HG03354 (cell line): ENCODE data around the gene SLC25A26.
"Not testable (repeated sequence)": the region's sequence is repeated elsewhere in the genome, so short reads cannot be mapped to it uniquely, and the experiment has no call there.

ENCODE experiments used
- ATAC-seq: cut with Tn5 transposase; IDR thresholded peaks from one replicate; pipeline ENCODE4 v1.9.1; 2021; ENCODE audit warnings: mild to moderate bottlenecking; ENCODE audit not compliant: unreplicated experiment, poor library complexity, severe bottlenecking

The SLC25A26 gene

DNA sequence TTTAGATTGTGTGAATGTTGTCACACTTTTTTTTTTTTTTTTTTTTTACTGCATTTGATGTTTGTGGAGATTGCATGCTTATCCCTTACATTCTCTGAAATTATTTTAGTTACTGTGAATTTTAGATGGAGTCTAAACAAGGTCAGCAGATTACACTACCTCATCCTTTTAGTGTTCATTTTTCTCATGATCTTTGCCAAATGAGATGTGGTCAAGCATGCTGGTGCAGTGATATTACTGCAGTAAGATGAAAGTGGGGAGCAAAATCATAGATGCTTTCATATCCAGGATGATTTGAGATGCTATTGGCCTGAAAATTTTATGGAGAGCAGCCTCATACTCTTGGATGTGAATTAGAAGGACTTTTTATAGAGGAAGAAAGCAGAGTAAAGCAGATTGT lies 45.8 kb downstream of the SLC25A26 start:
- ATAC-seq, result no peak

- peak; percentile 64 for ATAC-seq
These were observed 46.2 kb downstream of the SLC25A26 start for GRCh38 chr3:66267031-66267430.

DNA sequence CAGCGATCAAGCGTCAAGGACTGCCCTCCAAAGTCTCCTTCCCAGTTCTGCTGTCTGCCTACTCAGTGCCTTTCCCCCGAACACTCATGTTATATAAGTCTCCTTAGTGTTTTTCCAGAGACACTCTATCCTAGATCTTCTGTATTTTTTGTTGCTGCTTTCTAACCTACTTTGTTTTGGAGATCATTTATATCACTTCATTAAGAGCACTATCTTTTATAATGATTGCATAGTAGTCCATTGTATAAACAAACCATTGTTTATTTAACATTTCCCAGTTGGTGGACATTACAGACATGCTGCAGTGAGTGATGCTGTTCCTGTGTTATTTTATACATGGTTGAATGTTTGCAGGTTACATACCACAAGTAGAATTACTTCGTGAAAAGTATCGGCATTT lies 47.1 kb downstream of the SLC25A26 start:
- no peak for ATAC-seq

GRCh38 chr3:66268864-66269263 lies 48.1 kb downstream of the SLC25A26 start:
- no peak for ATAC-seq

GRCh38 chr3:66269411-66269810 lies 48.6 kb downstream of the SLC25A26 start:
- ATAC-seq, result no peak

DNA sequence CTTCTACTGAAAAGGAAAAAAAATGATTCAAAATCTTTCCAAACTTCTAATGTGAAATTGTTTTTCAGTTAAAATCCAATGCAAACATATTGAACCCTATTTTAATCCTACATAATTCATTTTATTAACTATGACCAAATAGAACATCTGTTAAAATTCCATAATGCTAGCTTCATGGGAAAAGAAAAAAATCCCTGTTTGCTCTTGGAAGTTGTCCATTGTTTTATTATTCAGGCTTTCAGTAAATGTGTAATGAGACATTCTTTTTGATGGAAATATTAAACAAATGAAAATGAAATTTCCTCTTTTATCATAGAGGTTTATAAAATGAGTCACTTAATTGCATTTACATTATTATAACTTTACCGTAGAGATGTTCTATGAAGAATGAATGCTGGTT lies 49.5 kb downstream of the SLC25A26 start:
- no peak for ATAC-seq

- no peak for ATAC-seq
These were observed 49.9 kb downstream of the SLC25A26 start for GRCh38 chr3:66270701-66271100.

- no peak for ATAC-seq
These were observed 50.4 kb downstream of the SLC25A26 start for GRCh38 chr3:66271231-66271630.

- ATAC-seq, result no peak
These were observed 51.2 kb downstream of the SLC25A26 start for GRCh38 chr3:66272016-66272415.

DNA sequence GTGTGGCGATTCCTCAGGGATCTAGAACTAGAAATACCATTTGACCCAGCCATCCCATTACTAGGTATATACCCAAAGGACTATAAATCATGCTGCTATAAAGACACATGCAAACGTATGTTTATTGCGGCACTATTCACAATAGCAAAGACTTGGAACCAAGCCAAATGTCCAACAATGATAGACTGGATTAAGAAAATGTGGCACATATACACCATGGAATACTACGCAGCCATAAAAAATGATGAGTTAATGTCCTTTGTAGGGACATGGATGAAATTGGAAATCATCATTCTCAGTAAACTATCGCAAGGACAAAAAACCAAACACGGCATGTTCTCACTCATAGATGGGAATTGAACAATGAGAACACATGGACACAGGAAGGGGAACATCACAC lies 54.0 kb downstream of the SLC25A26 start:
- ATAC-seq, result not testable (repeated sequence)

DNA sequence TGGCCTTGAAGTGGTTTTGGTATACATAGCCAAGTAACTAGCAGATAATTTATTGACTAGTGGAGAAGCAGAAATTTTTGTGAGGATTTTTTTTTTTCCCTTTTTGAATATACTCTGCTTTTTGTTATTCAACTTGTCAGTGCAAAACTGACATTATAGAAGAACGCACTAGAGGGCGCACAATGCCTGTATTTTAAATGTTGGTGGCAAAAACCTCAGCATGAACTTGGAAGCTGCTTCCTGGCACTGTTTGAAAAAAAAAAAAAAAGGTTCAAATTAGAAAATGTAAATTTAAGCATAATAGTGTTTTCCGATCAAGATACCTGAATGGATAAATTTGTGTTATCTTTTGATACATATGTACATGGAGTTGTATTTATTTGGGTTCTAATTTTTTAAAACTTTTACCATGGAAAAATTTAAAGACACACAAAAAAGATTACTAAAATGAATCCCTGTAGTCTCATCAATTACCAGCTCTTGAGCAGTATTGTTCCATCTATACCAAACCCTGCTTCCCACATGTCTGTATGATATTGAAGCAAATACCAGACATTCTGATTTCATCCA lies 56.0 kb downstream of the SLC25A26 start:
- peak; percentile 57 for ATAC-seq

GRCh38 chr3:66279168-66279567 lies 58.4 kb downstream of the SLC25A26 start:
- ATAC-seq, result no peak

DNA sequence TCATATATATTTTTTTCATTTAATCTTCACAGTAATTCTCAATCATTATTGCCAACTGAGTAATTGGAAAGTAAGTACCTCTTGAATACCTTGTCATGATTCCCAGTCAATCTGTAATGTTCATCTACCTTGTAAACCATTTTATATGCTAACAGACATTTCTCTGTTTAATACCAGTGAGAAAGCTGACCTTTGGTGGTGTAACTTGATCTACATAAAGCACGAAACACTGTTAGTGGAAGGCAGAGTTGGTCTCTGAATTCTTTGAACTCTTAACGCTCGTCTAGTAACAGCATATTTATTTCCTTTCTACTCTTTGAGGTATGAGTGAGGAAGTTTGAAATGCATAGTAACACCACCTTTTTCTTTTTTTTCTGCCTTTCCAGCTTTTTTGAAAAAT lies 59.5 kb downstream of the SLC25A26 start:
- ATAC-seq, result no peak

- ATAC-seq, result not testable (repeated sequence)
These were observed 71.1 kb downstream of the SLC25A26 start for GRCh38 chr3:66291922-66292321.

DNA sequence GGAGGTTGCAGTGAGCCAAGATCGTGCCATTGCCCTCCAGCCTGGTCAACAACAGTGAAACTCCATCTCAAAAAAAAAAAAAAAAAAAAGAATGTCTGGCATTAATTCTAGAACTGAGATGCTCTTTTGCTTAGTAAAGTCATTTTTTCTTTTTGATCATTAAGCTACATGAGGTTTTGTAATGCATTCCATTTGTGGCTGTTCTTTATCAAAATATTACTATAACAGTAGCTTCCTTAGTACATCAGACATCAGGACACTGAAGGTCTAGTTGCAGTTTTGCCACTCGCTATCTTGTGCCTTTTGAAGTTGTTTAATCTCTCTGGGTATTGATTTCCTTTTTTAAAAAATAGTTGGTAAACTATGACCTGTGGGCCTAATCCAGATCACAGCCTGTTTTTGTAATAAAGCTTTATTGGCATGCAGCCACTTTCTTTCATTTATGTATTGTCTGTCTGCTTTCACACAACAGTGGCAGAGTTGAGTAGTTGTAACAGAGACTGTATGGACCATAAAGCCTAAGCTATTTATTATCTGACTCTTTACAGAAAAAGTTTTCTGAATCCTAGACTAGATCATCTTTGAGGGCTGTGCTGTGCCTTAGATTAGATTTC lies 76.6 kb downstream of the SLC25A26 start:
- no peak for ATAC-seq

DNA sequence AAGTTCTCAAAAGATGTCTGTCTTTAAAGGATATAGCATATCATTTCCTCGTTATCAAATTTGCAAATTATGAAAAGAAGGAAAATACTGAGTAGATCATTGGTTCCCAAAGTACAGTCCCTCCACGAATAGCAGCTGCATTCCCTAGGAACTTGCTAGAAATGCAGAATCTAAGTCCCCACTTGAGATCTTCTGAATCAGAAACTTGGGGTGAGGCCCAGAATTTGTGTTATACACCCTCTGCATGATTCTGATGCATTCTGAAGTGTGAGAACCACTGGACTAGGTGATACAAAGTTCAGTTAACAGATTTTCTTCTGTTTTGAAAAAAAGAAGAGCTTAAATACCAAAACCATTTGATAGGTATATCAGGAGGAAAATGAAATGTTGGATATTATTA lies 77.1 kb downstream of the SLC25A26 start:
- ATAC-seq, result no peak

- no peak for ATAC-seq
These were observed 77.8 kb downstream of the SLC25A26 start for GRCh38 chr3:66298591-66298990.

- not testable (repeated sequence) for ATAC-seq
These were observed 78.3 kb downstream of the SLC25A26 start for GRCh38 chr3:66299085-66299484.

- no peak for ATAC-seq
These were observed 79.1 kb downstream of the SLC25A26 start for GRCh38 chr3:66299891-66300290.

DNA sequence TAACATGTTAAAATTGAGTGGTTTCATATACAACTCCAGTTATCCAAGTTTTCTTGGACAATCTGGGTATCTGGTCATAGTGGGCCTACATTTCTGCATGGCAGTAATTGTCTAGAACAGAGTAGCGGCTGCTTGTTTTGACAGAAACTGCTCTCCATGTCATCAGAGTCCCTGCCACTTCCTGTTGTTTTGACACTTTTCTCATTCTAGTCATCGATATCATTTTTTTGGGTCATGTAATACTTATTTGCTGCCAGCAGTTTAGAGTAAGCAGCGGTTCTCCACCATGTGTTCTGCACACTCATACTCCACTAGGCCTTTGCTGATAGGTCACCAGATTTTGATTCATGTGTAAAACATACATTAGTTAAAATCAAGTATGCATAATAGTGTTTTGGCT lies 81.5 kb downstream of the SLC25A26 start:
- peak; percentile 77 for ATAC-seq

GRCh38 chr3:66303491-66303901 lies 82.7 kb downstream of the SLC25A26 start:
- peak; percentile 68 for ATAC-seq

- ATAC-seq, result no peak
These were observed 83.5 kb downstream of the SLC25A26 start for GRCh38 chr3:66304293-66304692.
